ENCODE data around the gene PLCB1. TPM values are rescaled to one million over a fixed set of nuclear protein-coding genes. Genes with fewer than 3 reads are reported as not detected.
A peak's percentile ranks its signal among the peaks of the same experiment; 100 is the strongest.

Gene PLCB1
- total RNA-seq, 1 donor from 2014 or later: 37.4 TPM

DNA sequence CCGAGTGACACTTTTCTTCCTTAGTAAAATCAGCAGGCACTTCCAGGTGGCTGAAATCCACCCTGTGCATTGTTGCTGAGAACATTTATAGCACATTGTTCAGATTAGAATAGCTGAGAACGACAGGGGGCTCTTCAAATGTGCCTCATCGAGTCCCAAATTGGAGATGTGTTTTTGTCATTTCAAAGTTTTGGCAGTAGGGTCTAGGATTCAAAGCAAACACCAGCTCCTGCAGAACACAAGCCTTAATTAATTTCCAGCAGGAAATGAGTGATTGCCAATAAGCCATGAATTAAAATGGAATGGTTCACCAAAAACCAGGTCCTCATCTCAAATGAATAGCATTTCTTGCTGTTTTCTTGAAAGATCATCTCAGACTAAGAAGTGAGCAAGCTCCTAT is 171.6 kb downstream of the PLCB1 start:
- TF ChIP-seq, protein P1, sequence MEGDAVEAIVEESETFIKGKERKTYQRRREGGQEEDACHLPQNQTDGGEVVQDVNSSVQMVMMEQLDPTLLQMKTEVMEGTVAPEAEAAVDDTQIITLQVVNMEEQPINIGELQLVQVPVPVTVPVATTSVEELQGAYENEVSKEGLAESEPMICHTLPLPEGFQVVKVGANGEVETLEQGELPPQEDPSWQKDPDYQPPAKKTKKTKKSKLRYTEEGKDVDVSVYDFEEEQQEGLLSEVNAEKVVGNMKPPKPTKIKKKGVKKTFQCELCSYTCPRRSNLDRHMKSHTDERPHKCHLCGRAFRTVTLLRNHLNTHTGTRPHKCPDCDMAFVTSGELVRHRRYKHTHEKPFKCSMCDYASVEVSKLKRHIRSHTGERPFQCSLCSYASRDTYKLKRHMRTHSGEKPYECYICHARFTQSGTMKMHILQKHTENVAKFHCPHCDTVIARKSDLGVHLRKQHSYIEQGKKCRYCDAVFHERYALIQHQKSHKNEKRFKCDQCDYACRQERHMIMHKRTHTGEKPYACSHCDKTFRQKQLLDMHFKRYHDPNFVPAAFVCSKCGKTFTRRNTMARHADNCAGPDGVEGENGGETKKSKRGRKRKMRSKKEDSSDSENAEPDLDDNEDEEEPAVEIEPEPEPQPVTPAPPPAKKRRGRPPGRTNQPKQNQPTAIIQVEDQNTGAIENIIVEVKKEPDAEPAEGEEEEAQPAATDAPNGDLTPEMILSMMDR (IDR thresholded peaks at IDR 0.05; ENCODE audit: partially characterized antibody, unreplicated experiment): no peak
- Mint-ChIP-seq H3K4me1 (ENCODE audit: low read depth, unreplicated experiment) (peaks cover 6% of the 10 kb centered on the region), H3K9me3 (ENCODE audit: unreplicated experiment) (peaks cover 5% of the 10 kb centered on the region), H3K4me3 (ENCODE audit: unreplicated experiment) (no peak overlapping the region), H3K27ac (ENCODE audit: unreplicated experiment) (no peak overlapping the region), H3K36me3 (ENCODE audit: unreplicated experiment) (no peaks in the 10 kb centered on the region), H3K27me3 (ENCODE audit: unreplicated experiment) (peaks cover 3% of the 10 kb centered on the region)
- DNase-seq: no peak

DNA sequence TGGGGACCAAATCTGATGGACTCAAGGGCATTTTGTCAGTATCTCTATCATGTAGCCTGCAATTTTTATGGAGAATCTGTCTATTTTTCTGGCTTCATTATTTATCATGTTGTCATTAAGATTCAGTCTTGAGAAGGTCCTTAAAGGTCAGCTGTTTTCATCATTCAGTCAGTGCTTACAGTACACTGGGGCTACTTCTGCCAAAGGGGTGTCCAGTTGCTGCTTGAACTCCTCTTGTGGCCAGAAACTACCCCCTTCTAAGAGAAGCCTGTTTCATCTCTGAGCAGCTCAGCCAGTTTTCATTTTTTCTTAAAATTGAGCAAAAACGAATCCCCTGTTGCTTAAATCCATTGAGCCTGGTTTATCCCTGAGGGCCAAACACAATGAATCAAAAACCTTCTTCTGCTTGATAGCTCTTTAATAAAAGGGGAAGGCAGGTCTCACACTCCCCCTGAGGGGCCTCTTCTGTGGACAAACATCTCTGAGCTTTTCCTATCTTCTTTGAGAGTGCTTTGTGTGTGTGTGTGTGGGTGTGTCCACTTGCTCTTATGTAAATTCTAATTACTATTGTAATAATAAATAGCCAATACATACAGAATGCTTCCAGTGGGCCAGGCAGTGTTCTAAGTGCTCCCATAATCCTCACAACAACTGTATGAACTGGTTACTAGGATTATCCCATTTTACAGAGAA is 172.2 kb downstream of the PLCB1 start:
- Mint-ChIP-seq H3K27me3 (ENCODE audit: unreplicated experiment) (peaks cover 3% of the 10 kb centered on the region), H3K36me3 (ENCODE audit: unreplicated experiment) (no peaks in the 10 kb centered on the region), H3K27ac (ENCODE audit: unreplicated experiment) (no peak overlapping the region), H3K4me1 (ENCODE audit: low read depth, unreplicated experiment) (peaks cover 6% of the 10 kb centered on the region), H3K9me3 (ENCODE audit: unreplicated experiment) (peaks cover 5% of the 10 kb centered on the region), H3K4me3 (ENCODE audit: unreplicated experiment) (no peak overlapping the region)
- TF ChIP-seq, protein P1 (IDR thresholded peaks at IDR 0.05; ENCODE audit: partially characterized antibody, unreplicated experiment): no peak
- DNase-seq: no peak

DNA sequence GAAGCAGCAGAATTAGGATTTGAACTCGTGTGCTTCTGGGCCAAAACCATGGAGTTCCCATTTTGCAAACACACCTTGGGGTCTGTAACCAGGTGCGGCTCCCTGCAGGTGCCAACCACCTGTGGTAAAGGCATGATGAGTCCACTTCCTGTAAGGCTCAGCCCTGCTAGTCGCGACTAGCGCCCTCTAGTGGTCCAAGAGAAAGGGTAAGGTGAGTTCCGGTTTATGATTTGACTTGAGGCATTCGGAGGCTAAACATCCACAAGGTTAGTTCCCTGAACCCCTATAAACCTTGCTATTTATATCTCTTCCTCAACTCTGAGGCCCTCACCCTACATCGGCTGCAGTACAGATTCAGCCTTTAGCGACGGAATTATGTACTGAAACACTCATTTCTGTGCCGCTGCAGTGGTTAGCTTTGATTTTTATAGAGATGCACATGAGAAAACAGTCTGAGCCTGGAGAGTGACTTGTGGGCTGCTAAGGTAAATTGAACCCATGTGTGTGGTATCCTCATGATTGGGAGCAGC is 173.4 kb downstream of the PLCB1 start:
- Mint-ChIP-seq H3K27me3 (ENCODE audit: unreplicated experiment) (peaks cover 3% of the 10 kb centered on the region), H3K36me3 (ENCODE audit: unreplicated experiment) (no peaks in the 10 kb centered on the region), H3K9me3 (ENCODE audit: unreplicated experiment) (peaks cover 2% of the 10 kb centered on the region), H3K27ac (ENCODE audit: unreplicated experiment) (no peak overlapping the region), H3K4me1 (ENCODE audit: low read depth, unreplicated experiment) (peaks cover 8% of the 10 kb centered on the region), H3K4me3 (ENCODE audit: unreplicated experiment) (no peak overlapping the region)
- TF ChIP-seq, protein P1 (IDR thresholded peaks at IDR 0.05; ENCODE audit: partially characterized antibody, unreplicated experiment): peak; percentile 86
- peak; percentile 47 for DNase-seq

DNA sequence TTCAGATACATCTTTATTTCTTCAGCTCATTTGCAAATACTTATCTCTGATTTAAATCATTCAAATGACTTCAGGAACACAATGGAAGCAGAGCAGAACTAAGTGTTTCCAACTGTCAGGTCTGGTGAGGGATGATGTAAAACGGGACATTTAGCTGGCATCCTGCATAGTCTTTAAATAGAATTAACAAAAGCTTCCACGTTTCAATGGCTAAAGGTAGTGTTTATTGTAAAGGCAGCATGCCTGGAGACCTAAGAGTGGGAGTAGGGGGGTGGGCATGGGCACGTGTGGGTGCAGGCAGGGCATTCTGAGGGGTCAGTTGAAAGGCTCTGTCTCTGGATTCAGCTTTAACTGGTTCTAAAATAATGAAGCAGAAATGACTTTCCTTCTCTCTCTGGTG is 174.9 kb downstream of the PLCB1 start:
- no peaks in the 10 kb centered on the region for H3K9me3 Mint-ChIP-seq (ENCODE audit: unreplicated experiment)
- DNase-seq: no peak
- H3K36me3 Mint-ChIP-seq (ENCODE audit: unreplicated experiment): no peaks in the 10 kb centered on the region
- TF ChIP-seq, protein P1 (IDR thresholded peaks at IDR 0.05; ENCODE audit: partially characterized antibody, unreplicated experiment): no peak
- no peak overlapping the region for H3K4me3 Mint-ChIP-seq (ENCODE audit: unreplicated experiment)
- no peak overlapping the region for H3K27ac Mint-ChIP-seq (ENCODE audit: unreplicated experiment)
- H3K4me1 Mint-ChIP-seq (ENCODE audit: low read depth, unreplicated experiment): peaks cover 8% of the 10 kb centered on the region
- H3K27me3 Mint-ChIP-seq (ENCODE audit: unreplicated experiment): no peaks in the 10 kb centered on the region

DNA sequence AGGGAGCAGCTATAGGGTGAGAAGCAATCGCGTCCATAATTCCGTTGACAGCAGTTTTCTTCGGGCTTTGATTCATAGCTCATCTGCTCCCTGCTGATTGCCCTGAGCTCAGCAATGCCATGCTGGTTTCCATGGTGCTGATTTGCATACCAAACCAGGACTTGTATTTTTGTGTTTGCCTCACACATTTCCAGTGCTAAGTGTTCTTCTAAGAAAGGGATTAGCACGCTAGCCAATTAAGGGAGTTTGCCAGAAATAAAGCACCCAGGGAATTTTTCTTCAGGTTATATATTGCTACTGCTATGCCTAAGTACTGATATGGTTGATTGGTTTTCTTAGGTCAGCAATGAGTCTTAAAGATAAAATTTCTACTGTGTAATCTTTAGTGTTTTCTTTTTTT is 177.6 kb downstream of the PLCB1 start:
- TF ChIP-seq, protein P1 (IDR thresholded peaks at IDR 0.05; ENCODE audit: partially characterized antibody, unreplicated experiment): no peak
- Mint-ChIP-seq H3K4me1 (ENCODE audit: low read depth, unreplicated experiment) (peaks cover 8% of the 10 kb centered on the region), H3K27me3 (ENCODE audit: unreplicated experiment) (no peaks in the 10 kb centered on the region), H3K4me3 (ENCODE audit: unreplicated experiment) (no peak overlapping the region), H3K36me3 (ENCODE audit: unreplicated experiment) (no peaks in the 10 kb centered on the region), H3K27ac (ENCODE audit: unreplicated experiment) (no peak overlapping the region), H3K9me3 (ENCODE audit: unreplicated experiment) (no peaks in the 10 kb centered on the region)
- no peak for DNase-seq
